H1 (cell line): Measurements from ENCODE around the gene IKZF1. TPM values are rescaled to one million over a fixed set of nuclear protein-coding genes. Genes with fewer than 3 reads are reported as not detected.

Experiments used
- CTCF ChIA-PET: fragments of 300-600 bp; sonication (Branson Sonifier 250); formaldehyde crosslinking; loops from one replicate; lab custom pipeline; 2021; ENCODE audit not compliant: partially characterized antibody; lab: Charles Lee
- POLR2A ChIA-PET: fragments of 300-600 bp; sonication (Branson Sonifier 250); formaldehyde crosslinking; loops from one replicate; lab custom pipeline; 2021; ENCODE audit warnings: inconsistent platforms; ENCODE audit not compliant: partially characterized antibody; lab: Charles Lee
- DNase-seq, 2 experiments: peaks; one replicate each; pipeline versions ENCODE4 v3.0.0 to v3.0.0-alpha.2; 2010 to 2022; ENCODE audit warnings: low spot score in 2 of 2, low read depth in 1 of 2, mixed read lengths in 1 of 2
- FAIRE-seq: peaks from 2 replicates; lab custom pipeline; 2011; peaks lifted over from hg19 to GRCh38; lab: Jason Lieb, UNC
- H2AFZ ChIP-seq: 2 replicates; pipeline ENCODE4 v1.8.1; 2012; ENCODE audit warnings: low read length, inconsistent platforms
- H2AK5ac ChIP-seq: 2 replicates; pipeline ENCODE4 v1.6.1; 2013; ENCODE audit warnings: low read depth, low read length
- H2BK120ac ChIP-seq: replicated peaks from 2 replicates; pipeline ENCODE3; 2013; ENCODE audit warnings: low read depth, low read length, inconsistent platforms
- H2BK12ac ChIP-seq: 2 replicates; pipeline ENCODE4 v1.6.1; 2013; ENCODE audit warnings: low read depth, low read length
- H2BK15ac ChIP-seq: 2 replicates; pipeline ENCODE4 v1.6.1; 2013; ENCODE audit warnings: low read length
- H2BK20ac ChIP-seq: 2 replicates; pipeline ENCODE4 v1.6.1; 2013; ENCODE audit warnings: low read length
- H2BK5ac ChIP-seq: 2 replicates; pipeline ENCODE4 v1.6.1; 2013; ENCODE audit warnings: low read depth, low read length
- H3K14ac ChIP-seq: 2 replicates; pipeline ENCODE4 v1.6.1; 2013; ENCODE audit warnings: inconsistent platforms; ENCODE audit not compliant: insufficient read length
- H3K18ac ChIP-seq: 2 replicates; pipeline ENCODE4 v1.6.1; 2013; ENCODE audit warnings: low read length; ENCODE audit errors: extremely low read depth
- H3K23ac ChIP-seq: 2 replicates; pipeline ENCODE4 v1.6.1; 2013; ENCODE audit warnings: inconsistent platforms; ENCODE audit not compliant: insufficient read length
- H3K23me2 ChIP-seq: 2 replicates; pipeline ENCODE4 v1.6.1; 2013; ENCODE audit warnings: low read depth, low read length
- H3K27ac ChIP-seq: 2 replicates; pipeline ENCODE4 v1.6.1; 2011; ENCODE audit warnings: low read depth, low read length, inconsistent platforms
- H3K27me3 ChIP-seq, 4 experiments: replicated peaks in 1 of 4; 1 replicate in 1 of 4; 2 replicates in 3 of 4; pipeline versions ENCODE4 v1.6.1 to v1.8.1; 2011 to 2013; ENCODE audit warnings: low read length in 3 of 4, mild to moderate bottlenecking in 3 of 4, inconsistent platforms in 2 of 4, mixed read lengths in 2 of 4, moderate library complexity in 1 of 4; ENCODE audit not compliant: control insufficient read depth in 3 of 4, insufficient read depth in 3 of 4; ENCODE audit errors: extremely low read depth in 1 of 4
- H3K36me3 ChIP-seq, 4 experiments: 2 replicates each; pipeline versions ENCODE4 v1.6.1 to v1.8.1; 2011 to 2013; ENCODE audit warnings: mild to moderate bottlenecking in 4 of 4, low read length in 3 of 4, moderate library complexity in 2 of 4, control low read depth in 1 of 4, inconsistent platforms in 1 of 4; ENCODE audit not compliant: insufficient read depth in 4 of 4, control insufficient read depth in 2 of 4
- H3K4ac ChIP-seq: replicated peaks from 2 replicates; pipeline ENCODE3; 2013; ENCODE audit warnings: low read length, low read depth, mixed read lengths, inconsistent platforms; ENCODE audit not compliant: insufficient read length
- H3K4me1 ChIP-seq, 4 experiments: replicated peaks in 1 of 4; 1 replicate in 1 of 4; 2 replicates in 3 of 4; pipeline versions ENCODE4 v1.6.1 to v1.8.1; 2011 to 2013; ENCODE audit warnings: low read length in 3 of 4, inconsistent platforms in 2 of 4, mixed read lengths in 1 of 4; ENCODE audit not compliant: insufficient read depth in 4 of 4, control insufficient read depth in 3 of 4
- H3K4me2 ChIP-seq, 2 experiments: 2 replicates each; pipeline versions ENCODE4 v1.6.1 to v1.8.1; 2011 to 2013; ENCODE audit warnings: low read depth in 2 of 2, low read length in 2 of 2, control low read depth in 1 of 2, inconsistent platforms in 1 of 2, mild to moderate bottlenecking in 1 of 2; ENCODE audit not compliant: insufficient read depth in 1 of 2
- H3K4me3 ChIP-seq, 4 experiments: fragments of 200-600, 300-600 bp in 1 of 4; sonication (generic), shearing (Covaris generic), sonication (Bioruptor Twin) in 1 of 4; 2 replicates each; pipeline versions ENCODE4 v1.5.1 to v1.8.1; 2011 to 2016; ENCODE audit warnings: low read length in 4 of 4, low read depth in 3 of 4, control low read depth in 2 of 4, inconsistent platforms in 2 of 4, mild to moderate bottlenecking in 2 of 4, mixed read lengths in 1 of 4, moderate library complexity in 1 of 4; ENCODE audit not compliant: insufficient read depth in 2 of 4; ENCODE audit errors: extremely low read depth in 1 of 4
- H3K56ac ChIP-seq: replicated peaks from 2 replicates; pipeline ENCODE3; 2013; ENCODE audit warnings: low read depth, mild to moderate bottlenecking, mixed read lengths, low read length, inconsistent platforms; ENCODE audit not compliant: insufficient read length
- H3K79me1 ChIP-seq: 2 replicates; pipeline ENCODE4 v1.6.1; 2013; ENCODE audit warnings: low read depth, low read length, control low read depth
- H3K79me2 ChIP-seq, 2 experiments: 2 replicates each; pipeline versions ENCODE4 v1.6.1 to v1.8.1; 2012 to 2013; ENCODE audit warnings: low read length in 2 of 2, mild to moderate bottlenecking in 2 of 2, inconsistent platforms in 1 of 2; ENCODE audit not compliant: insufficient read depth in 2 of 2, control insufficient read depth in 1 of 2
- H3K9ac ChIP-seq, 4 experiments: replicated peaks in 1 of 4; 1 replicate in 1 of 4; 2 replicates in 3 of 4; pipeline versions ENCODE4 v1.6.1 to v1.8.1; 2011 to 2013; ENCODE audit warnings: low read depth in 3 of 4, low read length in 3 of 4, control low read depth in 2 of 4, mild to moderate bottlenecking in 2 of 4, moderate library complexity in 2 of 4, inconsistent platforms in 1 of 4; ENCODE audit errors: extremely low read depth in 1 of 4
- H3K9me3 ChIP-seq, 2 experiments: 2 replicates each; pipeline versions ENCODE4 v1.6.1 to v1.8.1; 2012 to 2013; ENCODE audit warnings: mild to moderate bottlenecking in 2 of 2, moderate library complexity in 2 of 2, control low read depth in 1 of 2, inconsistent platforms in 1 of 2, low read depth in 1 of 2, low read length in 1 of 2, mixed read lengths in 1 of 2; ENCODE audit not compliant: insufficient read depth in 2 of 2
- H4K20me1 ChIP-seq, 2 experiments: replicated peaks in 1 of 2; 2 replicates each; pipeline versions ENCODE3 to v1.8.1; 2011 to 2013; ENCODE audit warnings: inconsistent platforms in 2 of 2, low read length in 2 of 2, mild to moderate bottlenecking in 1 of 2; ENCODE audit not compliant: insufficient read depth in 2 of 2, control insufficient read depth in 1 of 2
- H4K5ac ChIP-seq: 2 replicates; pipeline ENCODE4 v1.6.1; 2013; ENCODE audit warnings: low read length, low read depth, mixed read lengths, inconsistent platforms; ENCODE audit not compliant: insufficient read length
- H4K8ac ChIP-seq: 2 replicates; pipeline ENCODE4 v1.8.0; 2013; ENCODE audit warnings: mild to moderate bottlenecking, moderate library complexity, low read length, inconsistent platforms; ENCODE audit not compliant: insufficient read depth; ENCODE audit errors: extremely low read depth
- H4K91ac ChIP-seq: replicated peaks from 2 replicates; pipeline ENCODE3; 2013; ENCODE audit warnings: low read length, mixed read lengths, inconsistent platforms; ENCODE audit not compliant: insufficient read length
- MAFK ChIP-seq: IDR thresholded peaks from 2 replicates; pipeline ENCODE4 v1.6.1; 2012; ENCODE audit warnings: low read depth, mild to moderate bottlenecking, improper control_type of control experiment, low read length
- SAP30 ChIP-seq: fragments of 300-600 bp; sonication (generic); IDR thresholded peaks from 2 replicates; pipeline ENCODE4 v1.7.1; 2012; ENCODE audit warnings: low read length, moderate library complexity, mild to moderate bottlenecking, inconsistent platforms; ENCODE audit not compliant: insufficient read depth, insufficient replicate concordance
- WGBS, 2 experiments: shearing (Covaris generic) in 1 of 2; methylation state at CpG; one replicate each; pipeline versions ENCODE4 v1.1.6 to v1.1.7; 2013 to 2015; ENCODE audit warnings: low lambda C conversion rate in 2 of 2, mixed read lengths in 2 of 2, inconsistent platforms in 1 of 2, low coverage in 1 of 2, missing lambda C conversion rate in 1 of 2; ENCODE audit not compliant: insufficient replicate concordance in 2 of 2, insufficient coverage in 1 of 2, insufficient read length in 1 of 2; ENCODE audit errors: extremely low coverage in 1 of 2, missing lambda C conversion rate in 1 of 2; 5-methylcytosine and 5-hydroxymethylcytosine counted together
- polyA plus RNA-seq, 7 experiments: library from polyadenylated mRNA; depleted of rRNA in 3 of 7; stranded (reverse) in 5 of 7; unstranded in 2 of 7; fragments of >200 nt in 5 of 7; fragments of 200-250 nt in 2 of 7; gene quantifications; 1 replicate in 5 of 7; 2 replicates in 1 of 7; 4 replicates in 1 of 7; pipeline versions ENCODE4 v1.2.1 to v1.2.3, GENCODE V29; 2011 to 2013; ENCODE audit warnings: missing spikeins in 2 of 7, mixed read lengths in 2 of 7
- total RNA-seq: library from RNA; stranded (reverse); fragmentation: NEBNext Ultra II Directional; extraction: Animal tissue kit (Norgen Biotek cat#: 25700); gene quantifications from 2 replicates; pipeline ENCODE4 v1.2.1, GENCODE V29; 2021

IKZF1 gene
- total and polyA plus RNA-seq, 2 of the 8 experiments (the other 6 are each of a cell fraction or from before 2014, with no cell fraction given) = 0.74 to 1.5 TPM

DNA sequence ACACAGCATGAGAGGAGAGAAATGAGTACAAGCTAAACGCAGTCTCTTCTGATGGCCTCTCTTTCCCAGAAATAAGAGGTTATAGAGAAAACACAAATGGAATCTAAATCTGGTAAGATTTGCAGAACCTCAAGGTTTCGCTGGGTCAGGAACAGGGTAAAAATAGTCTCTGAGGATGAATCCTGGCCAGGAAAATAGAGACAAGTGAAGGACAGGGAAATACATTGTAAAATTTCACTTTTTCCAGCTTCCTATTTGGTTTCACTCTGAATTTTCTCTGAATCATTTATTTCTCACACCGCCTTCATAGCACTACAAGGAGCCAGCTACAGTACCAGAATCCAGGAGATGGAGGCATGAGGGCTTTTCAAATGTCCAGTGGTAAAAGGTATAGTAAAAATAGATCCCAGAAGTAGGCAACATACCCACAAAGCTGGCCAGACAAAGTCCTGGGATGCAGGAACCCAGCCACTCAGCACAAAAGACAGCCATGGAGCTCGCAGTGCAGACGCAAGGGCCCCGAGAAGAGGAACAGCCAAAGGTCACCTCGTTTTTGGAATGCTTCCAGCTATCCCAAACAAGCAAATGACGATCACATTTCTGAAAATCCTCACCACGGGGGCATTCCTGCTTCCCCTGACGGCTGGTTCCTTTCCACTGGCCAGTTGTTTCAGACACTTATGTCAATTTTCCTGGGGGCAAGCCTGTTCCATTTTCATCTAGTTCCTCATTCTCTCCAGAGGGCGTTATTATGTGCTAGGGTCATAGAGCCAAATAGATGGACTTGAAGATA lies 21.5 kb upstream of the IKZF1 start:
- Histone ChIP-seq H2BK15ac (no peak overlapping the region), H3K27me3 (no peaks in the 10 kb centered on the region), H3K14ac (no peak overlapping the region), H2BK5ac (no peak overlapping the region), H3K9ac (no peak overlapping the region), H3K27ac (no peak overlapping the region), H2BK20ac (no peak overlapping the region), H3K23me2 (no peaks in the 10 kb centered on the region), H2BK12ac (no peak overlapping the region), H4K20me1 (no peaks in the 10 kb centered on the region), H3K36me3 (no peaks in the 10 kb centered on the region), H3K4me2 (no peak overlapping the region), H2AFZ (no peak overlapping the region), H4K5ac (no peak overlapping the region), H3K4ac (no peak overlapping the region), H3K9me3 (no peaks in the 10 kb centered on the region), H3K18ac (no peak overlapping the region), H3K79me2 (no peaks in the 10 kb centered on the region), H3K79me1 (no peaks in the 10 kb centered on the region), H4K8ac (no peak overlapping the region), H3K56ac (no peak overlapping the region), H4K91ac (no peak overlapping the region), H3K23ac (no peak overlapping the region), H2BK120ac (no peak overlapping the region), H3K4me1 (no peaks in the 10 kb centered on the region), H2AK5ac (no peak overlapping the region), H3K4me3 (no peak overlapping the region)
- FAIRE-seq (no peak), DNase-seq (no peak)
- POLR2A ChIA-PET = interaction anchor here (0.9 to 1.6 kb wide), 2 partner anchors 18 to 20 kb away, joined by 3 read pairs; no protein-coding TSS in a partner anchor
- WGBS, 2 experiments = 86% methylated on average over 11 of the region's 11 CpGs; no CpG with 5 or more reads in 1 of the 2 experiments
- CTCF ChIA-PET = interaction anchor here (0.7 kb wide), 1 partner anchor 1664 kb away, joined by 3 read pairs; no protein-coding TSS in a partner anchor
- TF ChIP-seq MAFK (no peak), SAP30 (no peak)
